ENCODE results near the gene ANO2. TPM values are rescaled to one million over a fixed set of nuclear protein-coding genes. Genes with fewer than 3 reads are reported as not detected.

Gene ANO2
- total RNA-seq, 2 donors from 2014 or later = not detected

DNA sequence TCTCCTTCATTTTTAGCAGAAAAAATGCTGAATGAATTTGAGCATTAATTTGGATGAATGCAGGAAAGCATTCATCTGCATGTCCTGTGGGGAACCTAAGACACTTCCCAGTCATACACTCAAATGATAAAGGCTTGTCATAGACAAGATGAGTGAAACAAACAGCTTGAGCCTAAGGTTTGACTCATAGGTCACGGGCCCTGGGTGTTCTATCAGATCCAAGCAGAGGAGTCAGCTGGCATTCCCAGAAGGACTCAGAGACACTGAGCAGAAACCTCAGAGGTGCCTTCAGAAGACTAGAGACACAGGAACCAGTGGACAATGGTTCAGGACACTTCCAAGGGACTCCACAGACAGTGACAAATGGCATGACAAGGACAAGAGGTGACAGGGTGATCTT lies 329.3 kb downstream of the ANO2 start:
- ATAC-seq = no peak
- no peaks in the 10 kb centered on the region for H3K4me1 Mint-ChIP-seq (ENCODE audit: low read depth in 2 of 2)
- peaks cover 9 to 12% of the 10 kb centered on the region in 2 donors for H3K27me3 Mint-ChIP-seq
- no peaks in the 10 kb centered on the region for H3K9me3 Mint-ChIP-seq
- no peaks in the 10 kb centered on the region for H3K36me3 Mint-ChIP-seq
- H3K27ac Mint-ChIP-seq = no peak overlapping the region
- DNase-seq (ENCODE audit: low spot score) = no peak
- H3K4me3 Mint-ChIP-seq = no peak overlapping the region

DNA sequence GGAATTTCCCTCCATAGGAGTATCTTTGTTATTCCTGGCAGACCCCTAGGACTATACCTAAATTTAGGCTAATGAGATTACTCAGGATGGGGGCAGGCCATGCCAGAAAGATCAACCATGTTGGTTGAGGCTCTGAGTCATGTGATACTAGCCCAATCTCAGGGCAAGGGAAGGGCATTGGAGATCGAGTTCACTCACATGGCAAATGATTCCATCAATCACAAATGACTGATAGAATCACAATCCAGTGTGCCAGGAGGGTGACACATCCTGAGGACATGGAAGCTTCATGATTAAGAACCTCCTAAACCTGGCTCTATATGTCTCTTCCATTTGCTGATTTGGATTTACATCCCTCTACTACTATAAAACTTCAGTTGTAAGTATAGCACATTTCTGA lies 330.8 kb downstream of the ANO2 start:
- Mint-ChIP-seq H3K27ac (no peak overlapping the region), H3K4me1 (ENCODE audit: low read depth in 2 of 2) (no peaks in the 10 kb centered on the region), H3K27me3 (peaks cover 9 to 12% of the 10 kb centered on the region in 2 donors), H3K9me3 (no peaks in the 10 kb centered on the region), H3K36me3 (no peaks in the 10 kb centered on the region), H3K4me3 (no peak overlapping the region)
- no peak for DNase-seq (ENCODE audit: low spot score)
- no peak for ATAC-seq

- Mint-ChIP-seq H3K27me3 (peaks cover 12% of the 10 kb centered on the region in 2 donors), H3K4me3 (no peak overlapping the region), H3K27ac (no peak overlapping the region), H3K36me3 (no peaks in the 10 kb centered on the region), H3K4me1 (ENCODE audit: low read depth in 2 of 2) (no peaks in the 10 kb centered on the region), H3K9me3 (no peaks in the 10 kb centered on the region)
- ATAC-seq (peak; percentile 34 to 50), DNase-seq (ENCODE audit: low spot score) (no peak)
These were observed 332.3 kb downstream of the ANO2 start for GRCh38 chr12:5612556-5613410.

- Mint-ChIP-seq H3K9me3 (no peaks in the 10 kb centered on the region), H3K4me1 (ENCODE audit: low read depth in 2 of 2) (no peaks in the 10 kb centered on the region), H3K36me3 (no peaks in the 10 kb centered on the region), H3K4me3 (no peak overlapping the region), H3K27ac (no peak overlapping the region), H3K27me3 (peaks cover 12% of the 10 kb centered on the region in 2 donors)
- DNase-seq (ENCODE audit: low spot score) (no peak), ATAC-seq (no peak)
These were observed 333.9 kb downstream of the ANO2 start for GRCh38 chr12:5611162-5611561.

DNA sequence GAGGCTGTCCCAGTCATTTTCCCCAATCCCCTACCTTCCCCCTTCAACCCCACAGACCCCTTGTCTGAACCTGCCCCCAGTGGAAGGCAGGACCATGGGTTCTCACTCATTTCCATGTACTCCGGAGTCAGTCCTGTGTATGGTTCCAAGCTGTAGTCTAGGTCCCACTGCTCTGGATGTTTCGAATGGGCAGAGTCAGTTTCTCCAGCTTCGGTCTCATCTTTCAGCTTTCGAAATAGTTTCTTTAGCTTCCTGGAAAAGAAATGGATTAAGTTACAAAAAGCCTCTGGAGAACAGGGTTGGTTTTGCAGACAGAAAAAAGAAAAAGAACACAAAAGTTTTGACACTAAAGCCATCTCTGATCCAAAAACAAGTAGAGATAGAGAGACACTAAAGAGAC lies 345.7 kb downstream of the ANO2 start:
- peaks cover 29 to 48% of the 10 kb centered on the region in 2 donors for H3K27me3 Mint-ChIP-seq
- ATAC-seq = no peak

GRCh38 chr12:5593998-5594397 lies 351.1 kb downstream of the ANO2 start:
- DNase-seq (ENCODE audit: low spot score) = no peak
- Mint-ChIP-seq H3K9me3 (no peaks in the 10 kb centered on the region), H3K27ac (no peak overlapping the region), H3K4me1 (ENCODE audit: low read depth in 2 of 2) (no peaks in the 10 kb centered on the region), H3K4me3 (no peak overlapping the region), H3K27me3 (peaks cover 19 to 28% of the 10 kb centered on the region in 2 donors), H3K36me3 (no peaks in the 10 kb centered on the region)
- no peak for ATAC-seq

More for the DNA sequence above, 345.7 kb downstream of the ANO2 start:
- Mint-ChIP-seq H3K36me3 (no peaks in the 10 kb centered on the region), H3K9me3 (no peaks in the 10 kb centered on the region), H3K27ac (no peak overlapping the region), H3K4me1 (ENCODE audit: low read depth in 2 of 2) (no peaks in the 10 kb centered on the region), H3K4me3 (no peak overlapping the region)
- no peak for DNase-seq (ENCODE audit: low spot score)

DNA sequence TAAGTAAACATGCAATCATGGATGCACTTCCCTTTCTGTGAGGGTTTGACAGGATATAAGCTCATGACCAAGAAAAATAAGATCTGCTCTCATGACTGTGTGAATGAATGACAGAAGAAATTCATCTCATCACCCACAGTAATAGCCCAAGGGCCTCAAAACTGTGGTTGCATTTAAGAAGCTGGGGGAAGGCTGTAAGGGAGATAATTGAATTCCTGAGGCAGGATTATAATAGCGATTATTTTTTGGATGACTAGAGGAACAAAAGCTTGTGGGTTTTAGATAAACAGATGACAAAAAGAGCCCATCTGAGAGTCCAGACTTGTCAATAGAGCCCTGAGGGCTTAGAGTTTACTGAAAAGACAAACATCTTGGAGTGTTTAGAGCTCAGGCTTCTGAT lies 352.0 kb downstream of the ANO2 start:
- Mint-ChIP-seq H3K27ac (no peak overlapping the region), H3K9me3 (no peaks in the 10 kb centered on the region)

GRCh38 chr12:5592310-5592709 lies 352.7 kb downstream of the ANO2 start:
- H3K36me3 Mint-ChIP-seq = no peaks in the 10 kb centered on the region
- peaks cover 16 to 18% of the 10 kb centered on the region in 2 donors for H3K27me3 Mint-ChIP-seq
- no peaks in the 10 kb centered on the region for H3K9me3 Mint-ChIP-seq
- H3K27ac Mint-ChIP-seq = no peak overlapping the region
- H3K4me3 Mint-ChIP-seq = no peak overlapping the region
- H3K4me1 Mint-ChIP-seq (ENCODE audit: low read depth in 2 of 2) = no peaks in the 10 kb centered on the region
- DNase-seq (ENCODE audit: low spot score) (no peak), ATAC-seq (no peak)

More for the DNA sequence above, 352.0 kb downstream of the ANO2 start:
- no peak for DNase-seq (ENCODE audit: low spot score)
- Mint-ChIP-seq H3K4me1 (ENCODE audit: low read depth in 2 of 2) (no peaks in the 10 kb centered on the region), H3K36me3 (no peaks in the 10 kb centered on the region), H3K4me3 (no peak overlapping the region), H3K27me3 (peaks cover 18 to 21% of the 10 kb centered on the region in 2 donors)
- ATAC-seq = no peak

DNA sequence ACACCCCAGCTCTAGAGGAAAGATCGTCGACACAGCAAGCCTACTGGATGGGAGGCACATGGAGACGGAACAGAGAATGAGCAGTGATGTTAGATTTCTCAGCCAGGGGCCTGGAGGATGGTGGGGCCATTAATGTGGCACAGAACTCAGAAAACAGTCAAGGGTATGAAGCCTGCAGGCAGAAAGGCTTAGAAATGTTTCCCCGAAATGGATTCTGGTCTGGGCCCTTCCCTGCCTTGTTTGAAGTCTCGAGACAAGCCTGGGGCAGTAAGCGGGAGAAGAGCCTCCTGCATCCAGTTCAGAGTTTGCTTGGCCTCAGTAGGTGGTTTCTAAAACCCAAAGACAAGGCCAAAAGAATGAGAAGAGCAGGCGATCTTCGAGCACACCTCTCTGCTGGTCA lies 354.7 kb downstream of the ANO2 start:
- ATAC-seq (no peak), DNase-seq (ENCODE audit: low spot score) (no peak)
- H3K36me3 Mint-ChIP-seq = no peaks in the 10 kb centered on the region
- H3K9me3 Mint-ChIP-seq = no peaks in the 10 kb centered on the region
- H3K27ac Mint-ChIP-seq = no peak overlapping the region
- H3K27me3 Mint-ChIP-seq = peaks cover 7 to 10% of the 10 kb centered on the region in 2 donors
- H3K4me3 Mint-ChIP-seq = no peak overlapping the region
- H3K4me1 Mint-ChIP-seq (ENCODE audit: low read depth in 2 of 2) = no peaks in the 10 kb centered on the region

- H3K9me3 Mint-ChIP-seq = no peaks in the 10 kb centered on the region
- H3K36me3 Mint-ChIP-seq = no peaks in the 10 kb centered on the region
- no peak overlapping the region for H3K4me3 Mint-ChIP-seq
- H3K27ac Mint-ChIP-seq = no peak overlapping the region
- peaks cover 7 to 8% of the 10 kb centered on the region in 2 donors for H3K27me3 Mint-ChIP-seq
- ATAC-seq = no peak
- no peak for DNase-seq (ENCODE audit: low spot score)
- no peaks in the 10 kb centered on the region for H3K4me1 Mint-ChIP-seq (ENCODE audit: low read depth in 2 of 2)
These were observed 356.0 kb downstream of the ANO2 start for GRCh38 chr12:5589054-5589453.

DNA sequence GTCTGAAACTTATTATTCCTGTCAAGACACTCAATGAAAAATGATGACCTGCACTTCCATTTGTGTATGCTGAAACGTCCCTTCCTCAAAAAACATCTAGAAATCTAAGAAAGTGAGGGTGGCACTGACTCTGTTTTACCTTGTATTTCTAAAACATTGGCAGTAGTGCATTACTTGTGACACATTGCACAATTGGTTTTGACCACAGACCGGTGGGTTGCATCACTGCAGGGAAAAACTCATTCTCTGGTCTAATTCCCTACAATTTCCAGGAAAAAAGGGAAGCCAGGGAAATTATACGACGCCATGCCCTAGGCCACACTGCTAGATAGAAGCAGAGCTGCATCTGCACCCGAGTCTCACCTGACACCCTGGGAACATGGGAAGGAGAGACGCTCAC lies 356.5 kb downstream of the ANO2 start:
- Mint-ChIP-seq H3K4me1 (ENCODE audit: low read depth in 2 of 2) (no peaks in the 10 kb centered on the region), H3K36me3 (no peaks in the 10 kb centered on the region), H3K27ac (no peak overlapping the region), H3K9me3 (no peaks in the 10 kb centered on the region), H3K4me3 (no peak overlapping the region), H3K27me3 (peaks cover 7 to 8% of the 10 kb centered on the region in 2 donors)
- ATAC-seq (no peak), DNase-seq (ENCODE audit: low spot score) (no peak)

- Mint-ChIP-seq H3K27me3 (peaks cover 7 to 8% of the 10 kb centered on the region in 2 donors), H3K9me3 (no peaks in the 10 kb centered on the region), H3K27ac (no peak overlapping the region), H3K36me3 (no peaks in the 10 kb centered on the region), H3K4me3 (no peak overlapping the region), H3K4me1 (ENCODE audit: low read depth in 2 of 2) (no peaks in the 10 kb centered on the region)
- ATAC-seq = peak in 1 of 2 donors; percentile 25
- no peak for DNase-seq (ENCODE audit: low spot score)
These were observed 356.9 kb downstream of the ANO2 start for GRCh38 chr12:5588176-5588575.

GRCh38 chr12:5587711-5588121 lies 357.3 kb downstream of the ANO2 start:
- ATAC-seq (no peak), DNase-seq (ENCODE audit: low spot score) (no peak)
- no peak overlapping the region for H3K4me3 Mint-ChIP-seq
- no peaks in the 10 kb centered on the region for H3K36me3 Mint-ChIP-seq
- H3K27me3 Mint-ChIP-seq = peaks cover 6 to 7% of the 10 kb centered on the region in 2 donors
- no peak overlapping the region for H3K27ac Mint-ChIP-seq
- H3K9me3 Mint-ChIP-seq = no peaks in the 10 kb centered on the region
- no peaks in the 10 kb centered on the region for H3K4me1 Mint-ChIP-seq (ENCODE audit: low read depth in 2 of 2)

DNA sequence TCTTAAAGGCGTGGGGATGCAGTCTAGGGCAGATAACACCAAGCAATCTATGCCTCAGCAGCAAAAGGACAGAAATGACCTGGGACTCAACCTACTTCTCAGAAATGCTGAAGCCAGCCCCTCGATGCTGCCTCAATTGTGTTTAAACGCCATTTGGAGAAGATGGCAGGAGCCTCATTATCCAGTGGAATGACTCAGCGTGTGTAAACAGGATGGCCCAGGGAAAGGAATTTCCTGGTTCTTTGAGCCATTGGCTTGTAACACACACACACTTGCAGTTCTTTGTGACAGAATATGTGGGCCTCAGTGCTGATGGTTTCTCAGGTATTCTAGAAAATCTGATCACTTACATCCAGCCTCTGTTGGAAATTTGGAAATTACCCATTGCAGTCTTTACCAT lies 358.9 kb downstream of the ANO2 start:
- H3K4me1 Mint-ChIP-seq (ENCODE audit: low read depth in 2 of 2) = no peaks in the 10 kb centered on the region
- ATAC-seq (no peak), DNase-seq (ENCODE audit: low spot score) (no peak)
- peaks cover 0 to 4% of the 10 kb centered on the region in 2 donors for H3K27me3 Mint-ChIP-seq
- no peak overlapping the region for H3K27ac Mint-ChIP-seq
- no peaks in the 10 kb centered on the region for H3K36me3 Mint-ChIP-seq
- H3K9me3 Mint-ChIP-seq = no peaks in the 10 kb centered on the region
- H3K4me3 Mint-ChIP-seq = no peak overlapping the region
